GM19395 (cell line): ENCODE data around the gene ITGA2B.

Source experiments
- ATAC-seq: cut with Tn5 transposase; IDR thresholded peaks from one replicate; pipeline ENCODE4 v1.9.1; 2021; ENCODE audit warnings: mild to moderate bottlenecking, moderate library complexity; ENCODE audit not compliant: unreplicated experiment

ITGA2B gene

GRCh38 chr17:44389281-44389680, at the start of gene ITGA2B:
Gene ITGA2B, minus strand, starts transcription at chr17:44389649. Its CDS starts 176 bp downstream, at chr17:44389473.
- ATAC-seq, result no peak

DNA sequence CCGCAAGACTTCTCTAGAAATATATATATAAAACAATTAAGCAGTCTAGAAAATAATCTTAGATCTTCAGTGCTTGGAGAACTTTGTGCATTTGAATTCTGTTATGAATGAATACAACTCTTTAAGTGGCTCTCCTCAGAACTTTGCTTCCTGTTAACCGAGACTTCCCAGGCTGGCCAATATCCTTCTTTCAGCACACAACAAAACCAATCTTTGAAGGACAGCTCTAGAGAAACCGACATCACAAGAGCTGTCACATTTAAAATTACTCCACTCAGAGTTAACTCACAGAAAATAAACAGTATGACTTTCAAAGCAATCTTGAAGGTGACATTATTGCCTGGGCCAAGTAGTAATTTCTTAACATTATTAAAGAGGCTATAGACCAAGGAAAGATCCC, 49.7 kb upstream of the ITGA2B start:
- no peak for ATAC-seq

DNA sequence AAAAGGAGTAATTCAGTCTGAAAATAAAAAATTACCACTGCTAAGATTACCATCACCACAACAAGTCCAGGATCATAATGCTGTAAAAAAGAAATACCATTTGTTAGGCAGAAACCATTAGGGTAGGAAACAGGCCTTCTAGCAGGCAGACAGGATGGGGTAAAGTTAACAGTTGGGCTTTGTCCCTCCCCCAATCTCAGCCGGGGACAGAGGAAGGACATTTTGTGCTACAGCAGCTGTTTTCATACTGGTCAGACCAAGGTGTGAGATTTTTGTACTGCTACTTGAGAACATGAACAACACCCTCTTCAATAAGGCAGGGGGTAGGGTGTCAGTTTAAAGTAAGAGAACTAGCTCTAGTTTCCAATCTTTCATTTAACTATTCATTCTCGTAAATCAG, 49.2 kb upstream of the ITGA2B start:
- no peak for ATAC-seq

DNA sequence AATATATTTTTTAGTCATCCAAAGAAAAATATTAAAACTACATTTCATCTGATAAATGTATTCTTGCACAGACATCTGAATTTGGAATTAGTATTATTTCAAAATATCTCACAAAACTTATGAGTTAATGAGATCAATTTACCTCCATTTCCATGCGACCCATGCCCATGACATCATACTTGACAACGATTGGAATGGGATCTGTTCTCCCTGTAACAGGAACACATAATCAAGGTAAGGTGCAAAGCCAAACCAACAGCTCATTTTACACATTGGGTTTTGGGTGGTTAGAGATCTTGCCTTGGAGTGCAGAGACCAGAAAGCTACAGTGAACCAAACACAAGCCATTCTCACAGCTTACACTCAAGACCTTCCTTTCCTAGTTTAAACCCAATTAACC, 46.9 kb upstream of the ITGA2B start:
- no peak for ATAC-seq

DNA sequence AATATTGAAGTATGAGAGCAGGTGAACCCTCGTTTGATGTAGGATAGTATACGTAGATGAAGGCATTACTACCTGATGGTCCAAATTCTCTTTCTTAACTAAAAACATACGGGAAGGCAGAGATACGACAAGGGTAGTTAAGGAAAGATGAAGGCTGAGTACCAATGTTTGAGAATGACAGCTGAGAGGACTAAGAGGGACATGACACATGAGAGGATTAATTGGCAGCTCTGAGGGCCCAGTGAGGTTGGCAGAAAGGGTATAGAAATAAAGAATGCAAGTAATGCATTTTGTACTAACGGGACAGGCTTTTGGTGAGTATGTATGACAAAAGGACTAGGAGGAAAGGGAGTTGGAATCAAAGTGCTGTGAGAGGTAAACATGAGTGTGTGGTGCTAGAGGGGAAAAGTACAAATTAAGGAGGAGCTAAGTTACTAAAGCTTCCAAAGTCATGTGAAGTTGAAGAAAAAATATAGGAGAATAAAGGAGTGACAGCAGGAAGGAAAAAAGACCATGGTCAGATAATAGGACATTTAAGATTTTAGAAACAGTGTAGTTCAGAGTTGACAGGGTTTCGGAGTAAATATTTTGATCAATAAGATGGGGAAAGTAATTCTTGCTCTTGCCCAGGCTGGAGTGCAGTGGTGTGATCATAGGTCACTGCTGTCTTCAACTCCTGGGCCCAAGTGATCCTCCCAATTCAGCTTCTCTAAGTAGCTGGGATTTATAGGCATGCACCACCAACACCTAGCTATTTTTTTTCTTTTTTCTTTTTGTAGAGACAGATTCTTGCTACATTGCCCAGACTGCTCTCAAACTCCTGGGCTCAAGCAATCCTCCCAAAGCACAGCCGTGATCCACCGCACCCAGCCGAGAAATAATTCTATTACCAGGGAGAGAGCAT, 43.1 kb upstream of the ITGA2B start:
- no peak for ATAC-seq

GRCh38 chr17:44424828-44425461, 35.5 kb upstream of the ITGA2B start:
- no peak for ATAC-seq

DNA sequence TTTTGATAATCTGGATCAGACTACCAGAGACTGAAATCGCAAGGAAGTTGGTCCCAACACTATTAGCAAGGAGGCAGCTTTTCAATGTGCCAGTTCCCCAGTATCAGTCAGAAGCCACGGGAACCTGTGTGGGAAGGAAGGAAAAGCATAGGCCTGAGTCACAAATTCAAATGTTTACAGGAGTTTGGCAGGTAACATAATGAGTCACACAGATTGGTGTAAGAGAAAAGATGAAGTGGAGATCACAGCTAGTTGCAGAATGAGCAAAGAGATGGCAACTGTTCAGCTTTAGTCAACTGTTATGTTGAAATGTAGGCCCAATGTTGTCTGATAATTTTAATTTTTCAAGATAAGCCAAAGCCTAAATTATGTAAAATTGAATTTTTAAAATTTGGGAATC, 28.1 kb upstream of the ITGA2B start:
- no peak for ATAC-seq

DNA sequence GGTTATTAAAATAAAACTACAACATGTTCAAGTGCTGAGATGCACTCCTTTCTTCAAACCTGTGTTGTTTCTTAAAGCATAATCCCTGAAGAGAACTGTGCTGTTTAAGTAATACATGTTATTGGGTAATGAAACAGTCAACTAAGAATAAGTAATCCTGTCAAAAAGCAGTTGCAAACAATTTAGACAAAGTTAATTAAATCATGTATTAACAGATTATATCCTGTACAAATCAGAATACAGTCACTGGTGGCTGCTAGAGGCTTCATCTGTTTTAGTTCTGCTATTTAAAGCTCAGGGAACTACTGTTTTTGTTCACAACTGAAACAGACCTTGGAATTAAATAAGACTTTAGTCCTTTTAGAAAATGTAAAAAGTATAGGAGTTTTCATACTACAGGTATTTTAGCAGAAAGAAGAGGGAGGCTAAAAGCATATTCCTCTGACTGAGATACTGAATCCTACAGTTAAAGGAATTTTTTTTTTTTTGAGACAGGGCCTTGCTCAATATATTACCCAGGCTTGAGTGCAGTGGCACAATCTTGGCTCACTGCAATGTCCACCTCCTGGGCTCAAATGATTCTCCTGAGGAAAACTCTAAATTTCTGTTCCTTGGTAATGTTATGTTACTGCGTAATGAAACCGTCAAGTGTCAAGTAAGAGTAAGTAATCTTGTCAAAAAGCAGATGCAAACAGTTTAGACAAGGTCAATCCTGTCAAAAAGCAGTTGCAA, 27.3 kb upstream of the ITGA2B start:
- no peak for ATAC-seq

- ATAC-seq, result no peak
These were observed 25.1 kb upstream of the ITGA2B start for GRCh38 chr17:44414394-44415155.

DNA sequence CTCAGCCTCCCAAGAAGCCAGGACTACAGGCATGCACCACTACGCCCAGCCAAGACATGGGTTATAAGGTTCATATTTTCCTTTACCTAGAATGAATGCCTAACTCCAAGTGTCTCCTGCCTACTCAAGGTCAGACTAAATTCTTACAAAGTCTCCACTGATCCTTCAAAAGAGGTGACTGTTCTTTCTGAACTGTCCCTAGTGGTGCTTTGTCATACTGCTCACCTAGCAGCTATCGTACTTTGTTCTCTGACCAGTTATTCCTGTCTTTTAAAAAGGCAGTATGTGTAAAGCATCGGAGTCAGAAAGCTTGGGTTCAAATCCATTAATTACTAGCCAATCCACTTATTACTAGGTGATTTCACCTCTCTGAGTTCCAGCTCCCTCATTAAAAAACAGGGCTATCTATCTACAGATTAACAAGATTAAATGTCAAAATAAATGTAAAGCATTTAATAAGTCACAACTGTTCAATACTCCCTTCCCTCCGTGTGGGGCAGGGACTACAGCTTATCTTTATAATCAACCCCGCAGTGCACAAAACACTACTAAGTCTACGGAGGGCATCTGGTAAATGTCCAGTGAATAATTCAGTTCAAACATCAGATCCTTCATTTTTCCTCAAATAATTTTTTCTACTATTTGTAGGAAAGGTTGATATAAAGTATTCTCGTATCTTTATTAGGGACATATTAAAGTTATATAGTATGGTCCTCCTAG, 20.0 kb upstream of the ITGA2B start:
- ATAC-seq, result no peak

- no peak for ATAC-seq
These were observed 19.3 kb upstream of the ITGA2B start for GRCh38 chr17:44408786-44409185.

DNA sequence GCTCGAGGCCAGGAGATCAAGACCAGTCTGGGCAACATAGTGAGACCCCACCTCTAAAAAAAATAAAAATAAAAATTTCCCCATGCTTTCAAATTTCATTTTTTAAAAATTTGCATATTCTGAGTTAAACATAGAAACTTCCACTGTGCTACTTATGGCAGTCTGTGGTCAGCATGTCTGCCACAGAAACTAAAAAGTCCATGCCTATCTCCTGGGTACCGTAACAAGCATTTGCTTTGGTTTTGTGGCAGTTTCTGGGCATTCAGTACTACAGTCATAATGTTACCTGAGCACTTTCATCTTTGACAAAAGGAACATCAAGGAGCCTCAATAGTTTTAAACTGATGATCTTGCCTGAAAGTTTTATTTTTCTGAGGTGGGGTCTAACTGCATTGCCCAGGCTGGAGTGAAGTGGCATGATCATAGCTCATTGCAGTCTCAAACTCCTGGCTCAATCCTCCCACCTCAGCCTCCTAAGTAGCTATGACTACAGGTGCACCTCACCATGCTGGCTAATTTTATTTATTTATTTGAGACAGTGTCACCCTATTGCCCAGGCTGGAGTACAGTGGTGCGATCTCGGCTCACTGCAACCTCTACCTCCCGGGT, 13.2 kb upstream of the ITGA2B start:
- no peak for ATAC-seq

GRCh38 chr17:44400226-44400847, 10.9 kb upstream of the ITGA2B start:
- no peak for ATAC-seq

GRCh38 chr17:44398692-44399691, 9.5 kb upstream of the ITGA2B start:
- no peak for ATAC-seq

GRCh38 chr17:44397479-44398440, 8.3 kb upstream of the ITGA2B start:
- ATAC-seq, result no peak

GRCh38 chr17:44396946-44397345, 7.5 kb upstream of the ITGA2B start:
- ATAC-seq, result no peak

DNA sequence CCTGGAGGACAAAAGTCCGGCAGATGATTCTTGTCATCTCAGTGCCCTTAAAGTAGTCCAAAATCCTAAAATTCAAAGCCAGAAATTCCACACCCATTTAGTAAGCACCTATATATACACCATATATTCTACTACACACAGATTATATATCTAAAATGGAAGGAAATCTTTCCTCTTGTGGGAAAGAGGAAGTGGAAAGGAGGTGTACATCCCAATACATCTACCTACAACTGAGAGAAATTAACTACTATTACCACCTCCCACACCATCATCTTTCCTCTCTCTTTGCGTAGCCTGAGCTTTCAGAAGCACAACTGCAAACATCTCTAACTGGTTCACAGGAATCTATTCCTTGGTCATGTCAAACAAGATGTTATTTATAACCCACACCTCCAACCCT, 5.4 kb upstream of the ITGA2B start:
- no peak for ATAC-seq
